Liver (tissue), 9 donors: ENCODE results near the gene WNK4. TPM values are rescaled to one million over a fixed set of nuclear protein-coding genes. Genes with fewer than 3 reads are reported as not detected.

Experiments
- DNase-seq: peaks from one replicate; pipeline ENCODE4 v3.0.0-alpha.2; 2017; ENCODE audit warnings: low spot score
- H3K27ac ChIP-seq, 2 donors: one replicate each; pipeline ENCODE4 v1.7.0; 2013; ENCODE audit warnings: inconsistent platforms in 2 of 2, low read length in 2 of 2, control low read depth in 1 of 2, low read depth in 1 of 2, mild to moderate bottlenecking in 1 of 2
- H3K27me3 ChIP-seq, 4 donors: one replicate each; pipeline versions ENCODE4 v1.6.1 to v1.7.0; 2013; ENCODE audit warnings: low read length in 3 of 4, inconsistent platforms in 1 of 4, mild to moderate bottlenecking in 1 of 4, moderate library complexity in 1 of 4; ENCODE audit not compliant: control insufficient read depth in 4 of 4, insufficient read depth in 4 of 4
- H3K36me3 ChIP-seq, 4 donors: one replicate each; pipeline versions ENCODE4 v1.6.1 to v1.7.0; 2013; ENCODE audit warnings: low read length in 3 of 4, mild to moderate bottlenecking in 3 of 4, low read depth in 1 of 4, moderate library complexity in 1 of 4; ENCODE audit not compliant: control insufficient read depth in 4 of 4, insufficient read depth in 3 of 4
- H3K4me1 ChIP-seq, 4 donors: one replicate each; pipeline versions ENCODE4 v1.6.1 to v1.7.0; 2013; ENCODE audit warnings: low read length in 3 of 4, mild to moderate bottlenecking in 3 of 4, moderate library complexity in 1 of 4; ENCODE audit not compliant: control insufficient read depth in 4 of 4, insufficient read depth in 4 of 4
- H3K4me3 ChIP-seq, 3 donors: one replicate each; pipeline versions ENCODE4 v1.6.1 to v1.7.0; 2013; ENCODE audit warnings: low read length in 3 of 3, control low read depth in 1 of 3, low read depth in 1 of 3, mild to moderate bottlenecking in 1 of 3
- H3K9ac ChIP-seq, 2 donors: one replicate each; pipeline ENCODE4 v1.7.0; 2013; ENCODE audit warnings: low read length in 2 of 2, mild to moderate bottlenecking in 2 of 2, moderate library complexity in 2 of 2, control low read depth in 1 of 2, low read depth in 1 of 2
- H3K9me3 ChIP-seq, 4 donors: one replicate each; pipeline versions ENCODE4 v1.6.1 to v1.7.0; 2013; ENCODE audit warnings: low read length in 3 of 4; ENCODE audit not compliant: control insufficient read depth in 4 of 4
- CTCF ChIP-seq: fragments of 150-350 bp; IDR thresholded peaks from 2 replicates; pipeline ENCODE4 v1.5.1; 2017; ENCODE audit warnings: improper control_type of control experiment, low read depth, low read length; ENCODE audit not compliant: missing input control
- EGR1 ChIP-seq, 2 donors: IDR thresholded peaks; 2 replicates each; pipeline ENCODE4 v1.6.1; 2016 to 2018; ENCODE audit warnings: antibody characterized with exemption in 2 of 2, low read depth in 2 of 2
- FOXA1 ChIP-seq: IDR thresholded peaks from 2 replicates; pipeline ENCODE4 v1.6.1; 2016; ENCODE audit warnings: antibody characterized with exemption
- FOXA2 ChIP-seq: IDR thresholded peaks from 2 replicates; pipeline ENCODE4 v1.6.1; 2016; ENCODE audit warnings: antibody characterized with exemption
- GABPA ChIP-seq, 2 donors: IDR thresholded peaks in 1 of 2; conservative IDR thresholded peaks in 1 of 2; 2 replicates each; pipeline ENCODE4 v1.6.1; 2016; ENCODE audit warnings: antibody characterized with exemption in 2 of 2, mild to moderate bottlenecking in 1 of 2, moderate library complexity in 1 of 2
- HNF4A ChIP-seq, 2 donors: conservative IDR thresholded peaks; 2 replicates each; pipeline ENCODE4 v1.6.1; 2016; ENCODE audit warnings: antibody characterized with exemption in 2 of 2, mild to moderate bottlenecking in 2 of 2
- HNF4G ChIP-seq: IDR thresholded peaks from 2 replicates; pipeline ENCODE4 v1.6.1; 2016; ENCODE audit warnings: antibody characterized with exemption
- JUND ChIP-seq, 2 donors: IDR thresholded peaks; 2 replicates each; pipeline ENCODE4 v1.6.1; 2016; ENCODE audit warnings: antibody characterized with exemption in 2 of 2
- MAX ChIP-seq: IDR thresholded peaks from 2 replicates; pipeline ENCODE4 v1.6.1; 2016; ENCODE audit warnings: antibody characterized with exemption
- NR2F2 ChIP-seq: IDR thresholded peaks from 2 replicates; pipeline ENCODE4 v1.6.1; 2016; ENCODE audit warnings: antibody characterized with exemption
- RAD21 ChIP-seq, 2 donors: IDR thresholded peaks; 2 replicates each; pipeline ENCODE4 v1.6.1; 2016; ENCODE audit warnings: antibody characterized with exemption in 2 of 2, mild to moderate bottlenecking in 2 of 2
- RXRA ChIP-seq, 2 donors: IDR thresholded peaks; 2 replicates each; pipeline ENCODE4 v1.6.1; 2017 to 2018; ENCODE audit warnings: antibody characterized with exemption in 2 of 2, mild to moderate bottlenecking in 1 of 2
- SP1 ChIP-seq: IDR thresholded peaks from 2 replicates; pipeline ENCODE4 v1.6.1; 2018; ENCODE audit warnings: antibody characterized with exemption, mild to moderate bottlenecking
- TAF1 ChIP-seq: conservative IDR thresholded peaks from 2 replicates; pipeline ENCODE4 v1.6.1; 2016; ENCODE audit warnings: antibody characterized with exemption, mild to moderate bottlenecking
- YY1 ChIP-seq: IDR thresholded peaks from 2 replicates; pipeline ENCODE4 v1.6.1; 2016; ENCODE audit warnings: antibody characterized with exemption, mild to moderate bottlenecking
- WGBS: extraction: QIAGEN DNeasy Blood & Tissue Kit; methylation state at CpG from one replicate; pipeline ENCODE4 v1.1.7; 2013; 5-methylcytosine and 5-hydroxymethylcytosine counted together
- polyA plus RNA-seq, 2 donors: library from polyadenylated mRNA; stranded (reverse) in 1 of 2; unstranded in 1 of 2; fragments of 200-250 nt in 1 of 2; fragments of >200 nt in 1 of 2; fragmentation: Nextera tagmentation in 1 of 2; extraction: Ambion mirVana in 1 of 2; gene quantifications; one replicate each; pipeline versions ENCODE4 v1.2.1 to v1.2.3, GENCODE V29; 2013 to 2015
- total RNA-seq, 2 donors: library from RNA; depleted of rRNA; stranded (reverse); fragments of >200 nt; gene quantifications; one replicate each; pipeline ENCODE4 v1.2.3, GENCODE V29; 2014
- TF ChIP-seq, protein P1 (sequence below): IDR thresholded peaks from 2 replicates; pipeline ENCODE4 v1.6.1; 2016; ENCODE audit warnings: antibody characterized with exemption, mild to moderate bottlenecking
- TF ChIP-seq, protein P2 (sequence below): IDR thresholded peaks from 2 replicates; pipeline ENCODE4 v1.6.1; 2016; ENCODE audit warnings: antibody characterized with exemption
- TF ChIP-seq, protein P3 (sequence below): IDR thresholded peaks from 2 replicates; pipeline ENCODE4 v1.6.1; 2016; ENCODE audit warnings: antibody characterized with exemption
- donor health status: healthy.
- donor health status: healthy.
- donor health status: healthy.
- donor health status: healthy.
- donor health status: healthy.

The WNK4 gene
- total and polyA plus RNA-seq, 4 donors: 0.33 to 7.5 (median 0.50) TPM

DNA sequence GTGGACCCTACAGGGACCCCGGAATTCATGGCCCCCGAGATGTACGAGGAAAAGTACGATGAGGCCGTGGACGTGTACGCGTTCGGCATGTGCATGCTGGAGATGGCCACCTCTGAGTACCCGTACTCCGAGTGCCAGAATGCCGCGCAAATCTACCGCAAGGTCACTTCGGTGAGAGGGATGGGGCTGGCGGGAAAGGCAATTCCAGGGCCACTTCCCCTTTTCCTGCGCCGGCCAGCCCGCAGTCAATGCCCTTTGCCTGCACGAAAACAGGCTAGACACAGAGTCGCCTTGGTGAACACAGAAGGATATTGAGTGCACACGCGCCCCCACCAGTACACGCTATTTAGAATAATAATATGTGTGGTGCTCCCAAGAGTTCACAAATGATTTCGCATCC lies 4.0 kb downstream of the WNK4 start:
- Histone ChIP-seq H3K4me1 (peaks cover 4 to 16% (median 10%) of the 10 kb centered on the region in 4 donors), H3K9ac (no peak overlapping the region), H3K36me3 (peaks cover 0 to 3% (median 0%) of the 10 kb centered on the region in 4 donors), H3K4me3 (no peak overlapping the region), H3K27ac (no peak overlapping the region), H3K27me3 (peaks cover 0 to 6% (median 0%) of the 10 kb centered on the region in 4 donors), H3K9me3 (no peaks in the 10 kb centered on the region)
- DNase-seq: no peak
- WGBS: 62% methylated on average over 25 of the region's 25 CpGs
- no peak for TF ChIP-seq CTCF
- no peak for TF ChIP-seq SP1
- TF ChIP-seq EGR1 (IDR thresholded peaks at IDR 0.05; ENCODE audit: low read depth in 2 of 2): no peak
- no peak for TF ChIP-seq GABPA (IDR thresholded peaks at IDR 0.05 in 1 of 2, conservative IDR thresholded peaks at IDR 0.05 in 1 of 2)
- no peak for TF ChIP-seq FOXA2
- TF ChIP-seq NR2F2: no peak
- TF ChIP-seq HNF4A (conservative IDR thresholded peaks at IDR 0.05): no peak
- TF ChIP-seq JUND (IDR thresholded peaks at IDR 0.05): no peak
- TF ChIP-seq MAX: no peak
- TF ChIP-seq YY1: no peak
- TF ChIP-seq, protein P1, sequence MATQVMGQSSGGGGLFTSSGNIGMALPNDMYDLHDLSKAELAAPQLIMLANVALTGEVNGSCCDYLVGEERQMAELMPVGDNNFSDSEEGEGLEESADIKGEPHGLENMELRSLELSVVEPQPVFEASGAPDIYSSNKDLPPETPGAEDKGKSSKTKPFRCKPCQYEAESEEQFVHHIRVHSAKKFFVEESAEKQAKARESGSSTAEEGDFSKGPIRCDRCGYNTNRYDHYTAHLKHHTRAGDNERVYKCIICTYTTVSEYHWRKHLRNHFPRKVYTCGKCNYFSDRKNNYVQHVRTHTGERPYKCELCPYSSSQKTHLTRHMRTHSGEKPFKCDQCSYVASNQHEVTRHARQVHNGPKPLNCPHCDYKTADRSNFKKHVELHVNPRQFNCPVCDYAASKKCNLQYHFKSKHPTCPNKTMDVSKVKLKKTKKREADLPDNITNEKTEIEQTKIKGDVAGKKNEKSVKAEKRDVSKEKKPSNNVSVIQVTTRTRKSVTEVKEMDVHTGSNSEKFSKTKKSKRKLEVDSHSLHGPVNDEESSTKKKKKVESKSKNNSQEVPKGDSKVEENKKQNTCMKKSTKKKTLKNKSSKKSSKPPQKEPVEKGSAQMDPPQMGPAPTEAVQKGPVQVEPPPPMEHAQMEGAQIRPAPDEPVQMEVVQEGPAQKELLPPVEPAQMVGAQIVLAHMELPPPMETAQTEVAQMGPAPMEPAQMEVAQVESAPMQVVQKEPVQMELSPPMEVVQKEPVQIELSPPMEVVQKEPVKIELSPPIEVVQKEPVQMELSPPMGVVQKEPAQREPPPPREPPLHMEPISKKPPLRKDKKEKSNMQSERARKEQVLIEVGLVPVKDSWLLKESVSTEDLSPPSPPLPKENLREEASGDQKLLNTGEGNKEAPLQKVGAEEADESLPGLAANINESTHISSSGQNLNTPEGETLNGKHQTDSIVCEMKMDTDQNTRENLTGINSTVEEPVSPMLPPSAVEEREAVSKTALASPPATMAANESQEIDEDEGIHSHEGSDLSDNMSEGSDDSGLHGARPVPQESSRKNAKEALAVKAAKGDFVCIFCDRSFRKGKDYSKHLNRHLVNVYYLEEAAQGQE: no peak
- TF ChIP-seq, protein P2, sequence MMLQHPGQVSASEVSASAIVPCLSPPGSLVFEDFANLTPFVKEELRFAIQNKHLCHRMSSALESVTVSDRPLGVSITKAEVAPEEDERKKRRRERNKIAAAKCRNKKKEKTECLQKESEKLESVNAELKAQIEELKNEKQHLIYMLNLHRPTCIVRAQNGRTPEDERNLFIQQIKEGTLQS: no peak
- no peak for TF ChIP-seq TAF1
- TF ChIP-seq FOXA1: no peak
- TF ChIP-seq, protein P3, sequence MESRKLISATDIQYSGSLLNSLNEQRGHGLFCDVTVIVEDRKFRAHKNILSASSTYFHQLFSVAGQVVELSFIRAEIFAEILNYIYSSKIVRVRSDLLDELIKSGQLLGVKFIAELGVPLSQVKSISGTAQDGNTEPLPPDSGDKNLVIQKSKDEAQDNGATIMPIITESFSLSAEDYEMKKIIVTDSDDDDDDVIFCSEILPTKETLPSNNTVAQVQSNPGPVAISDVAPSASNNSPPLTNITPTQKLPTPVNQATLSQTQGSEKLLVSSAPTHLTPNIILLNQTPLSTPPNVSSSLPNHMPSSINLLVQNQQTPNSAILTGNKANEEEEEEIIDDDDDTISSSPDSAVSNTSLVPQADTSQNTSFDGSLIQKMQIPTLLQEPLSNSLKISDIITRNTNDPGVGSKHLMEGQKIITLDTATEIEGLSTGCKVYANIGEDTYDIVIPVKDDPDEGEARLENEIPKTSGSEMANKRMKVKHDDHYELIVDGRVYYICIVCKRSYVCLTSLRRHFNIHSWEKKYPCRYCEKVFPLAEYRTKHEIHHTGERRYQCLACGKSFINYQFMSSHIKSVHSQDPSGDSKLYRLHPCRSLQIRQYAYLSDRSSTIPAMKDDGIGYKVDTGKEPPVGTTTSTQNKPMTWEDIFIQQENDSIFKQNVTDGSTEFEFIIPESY: no peak
- no peak for TF ChIP-seq RAD21 (IDR thresholded peaks at IDR 0.05)
- TF ChIP-seq RXRA (IDR thresholded peaks at IDR 0.05): no peak
- no peak for TF ChIP-seq HNF4G
